MG63 (cell line): Measurements from ENCODE around the gene ETV6. TPM values are rescaled to one million over a fixed set of nuclear protein-coding genes. Genes with fewer than 3 reads are reported as not detected.

Experiments
- DNase-seq: peaks from one replicate; pipeline ENCODE4 v3.0.0-alpha.2; 2020
- H3K27me3 ChIP-seq: fragments of 250-450 bp; sonication (Bioruptor Pico); 2 replicates; pipeline ENCODE4 v1.5.1; 2020; ENCODE audit warnings: mild to moderate bottlenecking, moderate library complexity
- H3K36me3 ChIP-seq: fragments of 250-450 bp; sonication (Bioruptor Pico); 2 replicates; pipeline ENCODE4 v1.5.1; 2020; ENCODE audit warnings: mild to moderate bottlenecking, moderate library complexity
- H3K4me3 ChIP-seq: fragments of 250-450 bp; sonication (Bioruptor Pico); 2 replicates; pipeline ENCODE4 v1.5.1; 2020; ENCODE audit warnings: mild to moderate bottlenecking, moderate library complexity
- H3K9me3 ChIP-seq: fragments of 250-450 bp; sonication (Bioruptor Pico); 2 replicates; pipeline ENCODE4 v1.5.1; 2020; ENCODE audit warnings: mild to moderate bottlenecking, moderate library complexity
- total RNA-seq: library from RNA; depleted of rRNA; stranded (reverse); fragments of >200 nt; shearing (Covaris generic); gene quantifications from 2 replicates; pipeline ENCODE4 v1.2.3, GENCODE V29; 2014; ENCODE audit warnings: low replicate concordance

ETV6 gene
- total RNA-seq, 1 experiment from 2014 or later = 3.0 TPM

DNA sequence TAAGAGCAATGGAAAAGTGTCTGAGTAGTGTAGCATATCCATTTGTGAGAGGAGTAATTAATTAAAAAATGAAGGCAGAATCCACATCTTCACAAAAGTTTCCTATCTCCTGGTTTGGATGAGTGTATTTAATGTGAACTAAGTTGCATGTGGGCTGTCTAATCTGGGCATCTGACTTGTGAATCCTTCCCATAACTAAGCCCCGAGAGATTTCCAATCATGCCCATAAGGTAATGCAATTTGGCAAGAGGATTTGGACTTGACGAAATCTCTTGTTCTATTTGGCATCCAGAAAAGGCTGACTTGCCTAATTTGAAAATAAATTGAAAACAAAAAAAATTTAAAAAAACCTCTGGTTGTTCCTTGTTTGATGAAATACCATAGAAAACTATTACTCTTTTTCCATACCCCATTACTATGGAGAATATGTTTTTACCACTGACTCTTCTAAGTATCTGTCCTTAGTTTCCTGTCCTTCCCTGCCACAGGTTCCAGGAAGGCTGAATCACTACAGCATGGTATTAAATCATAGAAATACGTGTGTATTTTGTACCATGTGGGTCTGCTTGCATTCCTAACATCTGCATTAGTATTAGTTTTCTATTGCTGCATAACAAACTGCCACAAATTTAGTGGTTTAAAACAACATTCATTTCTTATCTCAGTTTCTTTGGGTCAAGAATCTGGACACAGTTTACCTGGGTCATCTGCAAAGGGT lies 48.4 kb downstream of the ETV6 start:
- no peak overlapping the region for H3K4me3 ChIP-seq
- H3K9me3 ChIP-seq = peaks cover 3% of the 10 kb centered on the region; the same call in 1 of the 2 replicates
- peak; percentile 40 for DNase-seq
- no peaks in the 10 kb centered on the region for H3K36me3 ChIP-seq
- H3K27me3 ChIP-seq = no peaks in the 10 kb centered on the region

- no peak overlapping the region for H3K4me3 ChIP-seq
- DNase-seq = no peak
- peaks cover 3% of the 10 kb centered on the region; the same call in 1 of the 2 replicates for H3K9me3 ChIP-seq
- H3K27me3 ChIP-seq = no peaks in the 10 kb centered on the region
- H3K36me3 ChIP-seq = no peaks in the 10 kb centered on the region
Measured at GRCh38 chr12:11698729-11699128, 49.3 kb downstream of the ETV6 start.

GRCh38 chr12:11701433-11701832 lies 52.0 kb downstream of the ETV6 start:
- Histone ChIP-seq H3K9me3 (peaks cover 3% of the 10 kb centered on the region; the same call in 1 of the 2 replicates), H3K4me3 (no peak overlapping the region), H3K27me3 (no peaks in the 10 kb centered on the region), H3K36me3 (no peaks in the 10 kb centered on the region)
- DNase-seq = no peak

DNA sequence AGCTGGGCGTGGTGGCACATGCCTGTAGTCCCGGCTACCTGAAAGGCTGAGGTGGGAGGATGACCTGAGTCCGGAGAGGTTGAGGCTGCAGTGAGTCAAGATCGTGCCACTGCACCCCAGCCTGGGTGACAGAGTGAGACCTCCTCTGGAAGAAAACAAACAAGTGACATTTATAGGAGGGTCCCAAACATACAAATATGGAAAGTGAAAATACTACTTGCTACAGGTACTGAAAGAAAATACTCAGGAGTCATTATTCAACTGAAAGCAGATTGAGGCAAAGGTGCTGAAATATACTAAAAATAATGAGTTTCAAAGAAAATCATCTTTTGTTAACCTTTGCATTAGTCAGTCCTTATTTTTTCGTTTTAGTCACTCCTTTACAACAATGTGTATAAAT lies 53.5 kb downstream of the ETV6 start:
- peaks cover 3% of the 10 kb centered on the region; the same call in 1 of the 2 replicates for H3K9me3 ChIP-seq
- no peaks in the 10 kb centered on the region for H3K27me3 ChIP-seq
- no peak overlapping the region for H3K4me3 ChIP-seq
- no peak for DNase-seq
- no peaks in the 10 kb centered on the region for H3K36me3 ChIP-seq

DNA sequence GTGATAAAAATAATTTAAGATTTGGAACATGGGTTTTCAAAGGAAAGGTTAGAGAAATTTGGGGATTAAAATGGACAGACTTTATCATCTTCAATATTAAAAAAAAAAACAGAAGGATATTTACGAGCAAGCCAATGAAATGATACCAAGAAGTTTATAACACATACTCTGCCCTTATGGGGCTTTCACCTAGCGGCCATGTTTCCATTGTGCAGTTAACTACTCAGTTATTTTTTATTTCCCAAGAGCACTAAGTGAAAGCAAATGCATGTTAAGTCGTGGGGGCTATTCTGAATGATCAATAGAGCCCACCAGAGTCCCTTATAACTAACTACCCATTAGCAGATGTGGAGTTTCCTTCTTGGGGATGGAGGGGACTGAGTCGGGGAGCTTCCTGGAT lies 53.9 kb downstream of the ETV6 start:
- no peaks in the 10 kb centered on the region for H3K36me3 ChIP-seq
- no peaks in the 10 kb centered on the region for H3K27me3 ChIP-seq
- H3K9me3 ChIP-seq = peaks cover under 1% of the 10 kb centered on the region; the same call in 1 of the 2 replicates
- DNase-seq = no peak
- no peak overlapping the region for H3K4me3 ChIP-seq

GRCh38 chr12:11704089-11704488 lies 54.6 kb downstream of the ETV6 start:
- H3K27me3 ChIP-seq = no peaks in the 10 kb centered on the region
- H3K36me3 ChIP-seq = no peaks in the 10 kb centered on the region
- H3K9me3 ChIP-seq = no peaks in the 10 kb centered on the region
- no peak overlapping the region for H3K4me3 ChIP-seq
- DNase-seq = no peak

GRCh38 chr12:11705010-11705409 lies 55.5 kb downstream of the ETV6 start:
- no peak overlapping the region for H3K4me3 ChIP-seq
- no peaks in the 10 kb centered on the region for H3K9me3 ChIP-seq
- no peaks in the 10 kb centered on the region for H3K36me3 ChIP-seq
- DNase-seq = peak; percentile 56
- no peaks in the 10 kb centered on the region for H3K27me3 ChIP-seq

- Histone ChIP-seq H3K27me3 (no peaks in the 10 kb centered on the region), H3K36me3 (no peaks in the 10 kb centered on the region), H3K4me3 (no peak overlapping the region), H3K9me3 (no peaks in the 10 kb centered on the region)
- no peak for DNase-seq
Measured at GRCh38 chr12:11706509-11707379, 57.3 kb downstream of the ETV6 start.

GRCh38 chr12:11707535-11707934 lies 58.1 kb downstream of the ETV6 start:
- no peak for DNase-seq
- Histone ChIP-seq H3K27me3 (no peaks in the 10 kb centered on the region), H3K9me3 (no peaks in the 10 kb centered on the region), H3K4me3 (no peak overlapping the region), H3K36me3 (no peaks in the 10 kb centered on the region)

DNA sequence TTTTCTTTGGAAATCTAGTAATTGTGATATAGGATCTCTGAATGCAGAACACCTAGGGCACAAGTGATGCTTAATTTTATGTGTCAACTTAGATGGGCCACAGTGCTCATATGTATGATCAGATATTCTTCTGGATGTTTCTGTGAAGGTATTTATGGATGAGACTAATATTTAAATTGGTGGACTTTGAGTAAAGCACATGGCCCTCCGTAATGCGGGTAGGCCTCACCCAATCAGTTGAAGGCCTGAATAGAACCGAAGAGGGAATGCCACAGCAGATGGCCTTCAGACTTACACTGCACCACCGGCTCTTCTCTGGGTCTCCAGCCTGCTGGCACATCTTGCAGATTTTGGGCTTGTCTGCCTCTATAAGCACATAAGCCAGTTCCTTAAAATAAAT lies 60.0 kb downstream of the ETV6 start:
- Histone ChIP-seq H3K27me3 (no peaks in the 10 kb centered on the region), H3K36me3 (no peaks in the 10 kb centered on the region), H3K4me3 (no peak overlapping the region), H3K9me3 (no peaks in the 10 kb centered on the region)
- DNase-seq = no peak

GRCh38 chr12:11710431-11710830 lies 61.0 kb downstream of the ETV6 start:
- no peak for DNase-seq
- H3K9me3 ChIP-seq = no peaks in the 10 kb centered on the region
- no peak overlapping the region for H3K4me3 ChIP-seq
- no peaks in the 10 kb centered on the region for H3K36me3 ChIP-seq
- H3K27me3 ChIP-seq = no peaks in the 10 kb centered on the region

- H3K9me3 ChIP-seq = no peaks in the 10 kb centered on the region
- H3K36me3 ChIP-seq = no peaks in the 10 kb centered on the region
- no peak overlapping the region for H3K4me3 ChIP-seq
- no peaks in the 10 kb centered on the region for H3K27me3 ChIP-seq
- no peak for DNase-seq
Measured at GRCh38 chr12:11710906-11711305, 61.4 kb downstream of the ETV6 start.

- no peaks in the 10 kb centered on the region for H3K27me3 ChIP-seq
- H3K9me3 ChIP-seq = no peaks in the 10 kb centered on the region
- no peak overlapping the region for H3K4me3 ChIP-seq
- DNase-seq = no peak
- no peaks in the 10 kb centered on the region for H3K36me3 ChIP-seq
Measured at GRCh38 chr12:11711651-11712327, 62.3 kb downstream of the ETV6 start.

GRCh38 chr12:11712491-11712890 lies 63.0 kb downstream of the ETV6 start:
- DNase-seq = no peak
- no peak overlapping the region for H3K4me3 ChIP-seq
- H3K36me3 ChIP-seq = no peaks in the 10 kb centered on the region
- no peaks in the 10 kb centered on the region for H3K27me3 ChIP-seq
- no peaks in the 10 kb centered on the region for H3K9me3 ChIP-seq

DNA sequence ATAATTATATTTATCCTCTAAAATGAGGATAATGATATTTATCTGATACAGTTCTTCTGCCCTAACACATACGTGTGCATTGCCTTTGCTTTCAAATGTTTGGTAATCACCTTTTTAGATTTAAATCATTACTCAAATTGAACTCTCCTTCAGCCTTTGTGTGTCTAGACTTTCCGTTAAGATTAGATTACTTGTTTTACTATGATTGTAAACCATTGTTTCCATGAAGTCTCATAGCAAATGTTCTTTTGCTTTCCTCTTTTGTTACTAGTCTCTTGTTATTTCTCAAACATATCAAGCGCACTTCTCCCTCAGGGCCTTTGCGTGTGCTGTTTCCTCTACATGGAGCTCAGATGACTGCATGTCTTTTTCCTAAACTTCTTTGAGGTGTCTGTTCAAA lies 63.7 kb downstream of the ETV6 start:
- Histone ChIP-seq H3K27me3 (no peaks in the 10 kb centered on the region), H3K9me3 (no peaks in the 10 kb centered on the region), H3K4me3 (no peak overlapping the region), H3K36me3 (no peaks in the 10 kb centered on the region)
- DNase-seq = no peak

- no peak for DNase-seq
- H3K27me3 ChIP-seq = no peaks in the 10 kb centered on the region
- no peaks in the 10 kb centered on the region for H3K36me3 ChIP-seq
- no peaks in the 10 kb centered on the region for H3K9me3 ChIP-seq
- no peak overlapping the region for H3K4me3 ChIP-seq
Measured at GRCh38 chr12:11714626-11715025, 65.2 kb downstream of the ETV6 start.

DNA sequence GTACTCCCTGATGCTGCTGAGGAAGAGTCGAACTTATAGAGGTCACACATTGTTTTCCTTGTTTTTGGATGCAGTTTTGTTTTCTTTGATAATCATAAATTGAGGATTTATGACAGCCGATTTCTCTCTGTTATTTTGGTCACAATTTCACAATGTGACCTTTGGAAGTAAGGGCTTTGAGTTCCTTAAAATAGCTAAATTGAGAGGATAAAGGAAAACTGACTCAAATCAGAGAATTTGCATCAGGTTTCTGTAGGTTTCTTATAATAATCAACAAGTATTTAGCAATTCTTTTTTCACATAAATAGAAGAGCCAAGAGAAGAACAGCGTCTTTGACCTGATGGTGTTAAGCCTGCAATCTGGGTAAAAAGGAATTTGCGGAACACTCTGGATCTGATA lies 66.1 kb downstream of the ETV6 start:
- no peak overlapping the region for H3K4me3 ChIP-seq
- no peaks in the 10 kb centered on the region for H3K9me3 ChIP-seq
- DNase-seq = no peak
- H3K27me3 ChIP-seq = no peaks in the 10 kb centered on the region
- H3K36me3 ChIP-seq = no peaks in the 10 kb centered on the region
